BLaER1 (cell line): ENCODE results near the gene PHKA2.

ENCODE experiments used
- H3K27ac ChIP-seq: shearing (Covaris generic); formaldehyde crosslinking; 2 replicates; pipeline ENCODE4 v1.8.1; 2022
- H3K27me3 ChIP-seq: shearing (Covaris generic); formaldehyde crosslinking; 2 replicates; pipeline ENCODE4 v1.8.1; 2022
- H3K36me3 ChIP-seq: shearing (Covaris generic); formaldehyde crosslinking; 2 replicates; pipeline ENCODE4 v1.8.1; 2022
- H3K4me1 ChIP-seq: shearing (Covaris generic); formaldehyde crosslinking; 2 replicates; pipeline ENCODE4 v1.8.1; 2022
- H3K4me2 ChIP-seq: shearing (Covaris generic); formaldehyde crosslinking; 2 replicates; pipeline ENCODE4 v1.8.1; 2022
- H3K4me3 ChIP-seq: shearing (Covaris generic); formaldehyde crosslinking; 2 replicates; pipeline ENCODE4 v1.8.1; 2022
- H3K9ac ChIP-seq: shearing (Covaris generic); formaldehyde crosslinking; 2 replicates; pipeline ENCODE4 v1.8.1; 2022
- H3K9me3 ChIP-seq: shearing (Covaris generic); formaldehyde crosslinking; 2 replicates; pipeline ENCODE4 v1.8.1; 2022
- H4K20me1 ChIP-seq: shearing (Covaris generic); formaldehyde crosslinking; 2 replicates; pipeline ENCODE4 v1.8.1; 2022
- Cebpa-rat ChIP-seq: shearing (Covaris generic); IDR thresholded peaks from 2 replicates; pipeline ENCODE4 v1.8.1; 2022

PHKA2 gene

DNA sequence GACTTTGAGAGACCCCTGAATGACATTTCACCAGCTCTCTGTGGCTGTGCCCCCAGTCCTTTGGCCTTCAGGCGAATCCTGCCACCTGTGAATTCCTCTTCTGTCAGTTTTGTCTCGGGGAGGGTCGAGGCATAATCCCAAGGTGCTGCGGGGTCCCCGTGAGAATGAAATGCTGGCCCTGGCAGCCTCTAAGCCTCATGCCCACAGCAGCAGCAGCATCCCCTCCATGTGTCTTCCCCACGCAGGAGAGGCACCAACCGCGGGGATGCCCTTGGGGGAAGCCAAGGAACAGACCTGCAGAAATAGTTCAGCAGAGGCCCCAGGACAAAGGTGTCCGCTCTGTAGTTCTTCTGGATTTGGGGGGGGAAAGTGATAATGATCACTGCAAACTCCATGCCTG is 104.8 kb downstream of the PHKA2 start:
- Histone ChIP-seq H3K27me3 (peaks cover 65% of the 10 kb centered on the region), H3K9ac (no peak overlapping the region), H3K36me3 (no peaks in the 10 kb centered on the region), H3K4me3 (no peak overlapping the region), H4K20me1 (no peaks in the 10 kb centered on the region), H3K9me3 (no peaks in the 10 kb centered on the region), H3K4me2 (no peak overlapping the region), H3K4me1 (0 out of 2 replicates have a peak, but pooled peaks cover under 1% of the 10 kb centered on the region), H3K27ac (no peak overlapping the region)
- TF ChIP-seq Cebpa-rat = no peak

DNA sequence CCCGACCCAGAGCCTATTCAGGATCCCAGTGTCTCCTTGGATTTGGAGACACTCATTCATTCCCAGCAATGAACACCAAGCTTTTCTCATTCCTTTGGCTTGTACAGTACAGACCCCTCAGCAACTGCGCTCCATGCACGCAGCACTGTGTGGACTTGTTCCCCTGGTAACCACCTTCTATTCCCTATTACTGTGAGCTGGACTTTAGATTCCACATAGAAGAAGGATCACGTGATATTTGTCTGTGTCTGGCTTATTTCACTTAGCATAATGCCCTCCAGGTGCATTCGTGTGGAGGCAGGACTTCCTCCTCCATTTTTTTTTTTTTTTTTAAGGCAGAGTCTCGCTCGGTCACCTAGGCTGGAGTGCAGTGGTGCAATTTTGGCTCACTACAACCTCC is 106.4 kb downstream of the PHKA2 start:
- Histone ChIP-seq H3K4me2 (no peak overlapping the region), H3K27me3 (peaks cover 53% of the 10 kb centered on the region), H3K4me1 (no peaks in the 10 kb centered on the region), H3K4me3 (no peak overlapping the region), H3K27ac (no peak overlapping the region), H3K36me3 (no peaks in the 10 kb centered on the region), H3K9ac (no peak overlapping the region), H3K9me3 (no peaks in the 10 kb centered on the region), H4K20me1 (no peaks in the 10 kb centered on the region)
- no peak for TF ChIP-seq Cebpa-rat

DNA sequence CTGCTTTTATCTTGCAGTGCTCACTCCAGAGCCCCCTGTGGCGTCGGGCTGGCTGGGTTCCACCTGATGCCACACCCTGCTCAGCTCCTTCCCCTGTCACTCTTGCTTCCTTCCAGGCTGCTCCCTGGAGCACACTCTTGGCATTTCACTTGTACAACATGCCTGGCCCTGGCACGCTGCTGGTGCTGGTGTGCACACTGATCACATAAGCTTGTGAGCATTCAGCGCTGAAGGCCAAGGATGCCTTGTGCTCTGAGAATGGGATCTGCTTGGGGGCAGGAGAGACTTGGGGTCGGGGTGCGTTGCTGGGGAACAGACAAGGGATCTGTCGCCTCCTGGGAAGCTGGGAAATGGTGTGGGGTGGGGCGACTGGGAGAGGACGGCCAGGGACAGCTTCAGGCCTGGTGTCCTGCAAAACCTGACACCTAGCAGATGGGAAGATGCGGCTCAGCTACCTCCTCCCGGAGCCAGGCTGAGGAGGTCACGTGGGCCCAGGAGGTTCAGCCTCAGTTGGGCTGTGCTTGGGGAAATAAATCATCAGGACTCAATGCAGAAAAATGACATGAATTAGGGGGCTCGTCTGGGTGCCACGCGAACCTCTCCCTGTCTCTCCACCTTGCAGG is 108.5 kb downstream of the PHKA2 start:
- Histone ChIP-seq H3K27ac (no peak overlapping the region), H3K9ac (no peak overlapping the region), H3K27me3 (peaks cover 52% of the 10 kb centered on the region), H3K4me3 (no peak overlapping the region), H3K4me1 (no peaks in the 10 kb centered on the region), H3K9me3 (no peaks in the 10 kb centered on the region), H3K4me2 (no peak overlapping the region), H4K20me1 (no peaks in the 10 kb centered on the region), H3K36me3 (no peaks in the 10 kb centered on the region)
- TF ChIP-seq Cebpa-rat = no peak

DNA sequence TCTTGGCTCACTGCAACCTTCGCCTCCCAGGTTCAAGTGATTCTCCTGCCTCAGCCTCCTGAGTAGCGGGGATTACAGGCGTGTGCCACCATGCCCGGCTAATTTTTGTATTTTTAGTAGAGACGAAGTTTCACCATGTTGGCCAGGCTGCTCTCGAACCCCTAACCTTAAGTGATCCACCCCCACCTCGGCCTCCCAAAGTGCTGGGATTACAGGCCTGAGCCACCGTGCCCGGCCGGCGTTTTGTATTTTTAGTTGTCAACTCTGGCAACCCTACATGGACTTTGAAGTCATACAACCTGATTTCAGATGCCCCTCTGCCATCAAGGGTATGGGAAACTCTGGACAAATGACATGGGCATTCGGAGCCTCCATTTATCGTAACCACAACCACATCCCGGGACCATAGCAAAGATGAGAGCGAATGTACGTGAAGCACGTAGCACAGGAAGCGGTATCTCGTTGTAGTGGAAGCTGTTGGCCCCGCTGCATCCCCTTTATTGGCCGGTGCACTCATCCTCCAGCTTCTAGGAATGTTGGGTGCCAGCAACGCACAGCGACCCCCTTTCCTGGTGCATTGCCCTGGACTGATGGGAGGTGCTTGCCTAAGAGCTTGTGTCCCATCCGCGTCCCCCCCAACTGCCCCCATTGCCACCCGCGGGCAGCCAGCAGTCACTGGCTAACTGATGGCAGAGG is 109.2 kb downstream of the PHKA2 start:
- Histone ChIP-seq H3K4me3 (no peak overlapping the region), H3K9ac (no peak overlapping the region), H3K27me3 (peaks cover 46% of the 10 kb centered on the region), H3K36me3 (no peaks in the 10 kb centered on the region), H3K4me1 (no peaks in the 10 kb centered on the region), H4K20me1 (no peaks in the 10 kb centered on the region), H3K4me2 (no peak overlapping the region), H3K27ac (no peak overlapping the region), H3K9me3 (no peaks in the 10 kb centered on the region)
- TF ChIP-seq Cebpa-rat = no peak

DNA sequence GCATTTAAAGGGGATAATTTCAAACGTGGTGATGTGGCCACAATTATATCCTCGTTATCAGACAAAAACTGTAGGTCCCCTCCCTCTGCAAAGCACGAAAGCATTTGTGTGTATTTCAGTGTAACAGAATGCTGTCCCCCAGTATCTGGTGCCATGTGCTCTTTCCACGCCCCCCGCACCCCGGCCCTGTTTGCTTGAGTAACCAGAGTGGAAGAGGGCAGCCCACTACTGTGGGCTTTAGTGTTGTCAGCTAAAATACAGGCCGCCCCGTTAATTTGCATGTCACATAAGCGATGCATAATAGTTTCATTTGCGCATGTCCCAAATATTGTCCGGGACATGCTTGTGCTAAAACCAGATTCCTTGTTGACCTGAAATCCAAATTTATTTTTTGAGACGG is 110.1 kb downstream of the PHKA2 start:
- H3K4me3 ChIP-seq = no peak overlapping the region
- no peaks in the 10 kb centered on the region for H3K36me3 ChIP-seq
- no peak for TF ChIP-seq Cebpa-rat
- H3K27ac ChIP-seq = no peak overlapping the region
- H3K9me3 ChIP-seq = no peaks in the 10 kb centered on the region
- H3K27me3 ChIP-seq = peaks cover 37% of the 10 kb centered on the region
- no peak overlapping the region for H3K9ac ChIP-seq
- no peak overlapping the region for H3K4me2 ChIP-seq
- no peaks in the 10 kb centered on the region for H4K20me1 ChIP-seq
- no peaks in the 10 kb centered on the region for H3K4me1 ChIP-seq

DNA sequence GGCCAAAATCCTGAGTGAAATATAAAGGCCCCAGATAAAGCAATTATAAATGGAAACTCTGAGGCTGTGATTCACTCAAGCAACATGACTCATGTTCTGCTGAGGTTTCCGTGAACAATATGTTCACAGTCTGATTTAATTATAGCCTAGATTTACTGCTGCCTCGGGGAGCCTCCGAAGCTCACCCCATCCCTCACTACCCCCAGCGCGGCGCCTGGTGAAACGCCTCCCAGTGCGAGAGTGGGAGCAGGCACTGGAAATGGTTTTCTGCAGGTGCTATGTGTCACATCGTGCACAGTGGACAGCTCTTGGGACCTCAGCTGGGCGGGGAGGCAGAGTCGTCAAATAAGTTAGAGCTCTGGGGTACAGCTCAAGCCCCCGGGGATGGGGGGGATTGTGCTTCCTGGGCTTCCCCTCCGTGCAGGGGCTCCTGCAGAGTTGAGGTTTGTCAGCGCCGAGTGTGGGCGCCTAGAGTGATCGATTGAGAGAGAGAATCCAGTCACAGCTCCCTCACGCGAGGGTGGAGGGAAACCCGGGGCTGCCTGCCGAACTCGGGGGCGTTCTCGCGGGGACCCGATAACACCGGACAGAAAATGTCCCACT is 110.6 kb downstream of the PHKA2 start:
- Histone ChIP-seq H3K4me2 (no peak overlapping the region), H3K27me3 (peaks cover 32% of the 10 kb centered on the region), H3K4me3 (no peak overlapping the region), H3K27ac (no peak overlapping the region), H3K36me3 (no peaks in the 10 kb centered on the region), H3K4me1 (no peaks in the 10 kb centered on the region), H3K9me3 (no peaks in the 10 kb centered on the region), H4K20me1 (no peaks in the 10 kb centered on the region), H3K9ac (no peak overlapping the region)
- no peak for TF ChIP-seq Cebpa-rat

DNA sequence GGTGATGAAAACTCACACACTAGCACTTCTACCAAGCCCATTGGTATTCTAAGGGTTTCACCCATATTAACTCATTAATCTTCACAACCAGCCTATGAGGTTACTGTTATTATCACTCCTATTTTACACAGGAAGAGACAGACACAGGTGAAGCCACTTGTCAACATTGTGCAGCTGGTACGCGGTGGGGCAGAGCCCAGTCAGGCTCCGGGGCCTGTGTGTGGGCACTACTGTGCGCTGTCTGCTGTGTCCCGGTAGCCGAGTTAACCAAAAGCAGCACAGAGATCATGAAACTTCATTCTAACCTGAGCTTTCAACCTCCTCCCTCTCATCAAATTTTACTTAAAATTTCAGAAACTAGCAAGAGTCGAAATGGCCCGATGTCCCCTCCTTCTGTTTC is 111.3 kb downstream of the PHKA2 start:
- H3K4me1 ChIP-seq = no peaks in the 10 kb centered on the region
- no peak overlapping the region for H3K4me3 ChIP-seq
- no peak overlapping the region for H3K4me2 ChIP-seq
- H3K9ac ChIP-seq = no peak overlapping the region
- TF ChIP-seq Cebpa-rat = no peak
- H3K9me3 ChIP-seq = no peaks in the 10 kb centered on the region
- no peaks in the 10 kb centered on the region for H3K36me3 ChIP-seq
- H4K20me1 ChIP-seq = no peaks in the 10 kb centered on the region
- H3K27ac ChIP-seq = no peak overlapping the region
- peaks cover 25% of the 10 kb centered on the region for H3K27me3 ChIP-seq

DNA sequence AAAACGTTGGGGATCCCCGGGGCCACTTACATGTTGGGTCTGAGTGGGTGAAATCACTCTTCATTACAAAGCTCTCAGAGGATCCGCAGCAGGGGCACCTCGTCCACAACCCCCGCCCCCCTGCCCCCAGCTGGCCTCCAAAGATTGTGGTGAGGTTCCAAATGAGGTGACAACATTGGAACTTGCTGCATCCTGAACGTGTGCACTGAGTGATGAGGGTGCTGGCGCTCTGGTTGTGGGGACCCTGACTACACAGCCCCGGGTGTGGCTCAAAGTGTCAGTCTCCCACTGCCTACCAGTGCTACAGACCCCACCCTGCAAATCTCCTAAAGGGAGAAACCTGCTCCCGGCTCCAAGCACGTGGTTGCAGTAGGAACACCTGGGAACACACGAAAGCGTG is 111.9 kb downstream of the PHKA2 start:
- Histone ChIP-seq H3K27ac (no peak overlapping the region), H4K20me1 (no peaks in the 10 kb centered on the region), H3K9me3 (no peaks in the 10 kb centered on the region), H3K4me3 (no peak overlapping the region), H3K4me2 (no peak overlapping the region), H3K36me3 (no peaks in the 10 kb centered on the region), H3K27me3 (peaks cover 18% of the 10 kb centered on the region), H3K4me1 (no peaks in the 10 kb centered on the region), H3K9ac (no peak overlapping the region)
- TF ChIP-seq Cebpa-rat = no peak

DNA sequence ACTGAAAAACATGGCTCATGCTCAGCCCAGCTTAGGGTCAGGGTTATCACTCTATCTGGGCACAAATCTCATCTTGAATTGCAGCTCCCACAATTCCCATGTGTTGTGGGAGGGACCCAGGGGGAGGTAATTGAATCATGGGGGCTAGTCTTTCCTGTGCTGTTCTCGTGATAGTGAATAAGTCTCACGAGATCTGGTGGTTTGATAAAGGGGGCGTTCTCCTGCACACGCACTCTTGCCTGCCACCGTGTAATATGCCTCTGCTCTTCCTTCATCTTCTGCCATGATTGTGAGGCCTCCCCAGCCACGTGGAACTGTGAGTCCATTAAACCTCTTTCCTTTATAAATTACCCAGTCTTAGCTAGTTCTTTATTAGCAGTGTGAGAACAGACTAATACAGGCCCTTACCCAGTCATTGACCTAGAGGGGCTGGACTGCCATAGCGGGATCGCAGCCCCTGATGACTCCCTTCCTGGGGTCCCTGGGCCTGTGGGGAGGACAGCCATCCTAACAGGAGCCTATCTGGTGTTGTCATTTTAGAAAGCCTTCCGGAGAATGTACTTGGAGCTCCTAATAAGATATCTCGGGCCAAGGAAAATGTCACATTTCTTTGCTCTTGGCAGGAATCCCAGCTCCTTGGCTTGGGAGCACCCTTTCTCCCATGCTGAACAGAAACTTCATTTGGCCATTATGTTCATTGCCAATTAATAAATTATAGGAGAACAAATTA is 112.6 kb downstream of the PHKA2 start:
- H4K20me1 ChIP-seq = no peaks in the 10 kb centered on the region
- no peaks in the 10 kb centered on the region for H3K9me3 ChIP-seq
- no peak overlapping the region for H3K27ac ChIP-seq
- H3K27me3 ChIP-seq = peaks cover 12% of the 10 kb centered on the region
- H3K36me3 ChIP-seq = no peaks in the 10 kb centered on the region
- no peak overlapping the region for H3K4me2 ChIP-seq
- H3K4me1 ChIP-seq = no peaks in the 10 kb centered on the region
- H3K9ac ChIP-seq = no peak overlapping the region
- H3K4me3 ChIP-seq = no peak overlapping the region
- TF ChIP-seq Cebpa-rat = no peak
